Measurements from ENCODE around the gene UTP14C. TPM values are rescaled to one million over a fixed set of nuclear protein-coding genes. Genes with fewer than 3 reads are reported as not detected.
"Not testable (repeated sequence)": the region's sequence is repeated elsewhere in the genome, so short reads cannot be mapped to it uniquely, and the experiment has no call there.

The UTP14C gene
- total RNA-seq, 1 donor from 2014 or later: 10.7 TPM

- DNase-seq; ATAC-seq; intact Hi-C loops (cut with micrococcal nuclease): not testable (repeated sequence)
Measured at GRCh38 chr13:52030401-52030800, 5.9 kb downstream of the UTP14C start.

- ATAC-seq: no peak
- intact Hi-C loops (cut with micrococcal nuclease): no loop called here
Measured at GRCh38 chr13:52033039-52033438, 8.5 kb downstream of the UTP14C start.

GRCh38 chr13:52034616-52035226 lies 10.2 kb downstream of the UTP14C start:
- intact Hi-C loops (cut with micrococcal nuclease): no loop called here
- no peak for DNase-seq
- ATAC-seq: no peak

More at GRCh38 chr13:52033039-52033438, 8.5 kb downstream of the UTP14C start:
- no peak for DNase-seq

GRCh38 chr13:52036037-52036436 lies 11.5 kb downstream of the UTP14C start:
- DNase-seq (no peak), ATAC-seq (no peak)
- intact Hi-C loops (cut with micrococcal nuclease): no loop called here

GRCh38 chr13:52043675-52044074 lies 19.2 kb downstream of the UTP14C start:
- ATAC-seq: no peak

GRCh38 chr13:52047463-52047862 lies 23.0 kb downstream of the UTP14C start:
- intact Hi-C loops (cut with micrococcal nuclease): no loop called here
- no peak for ATAC-seq

More at GRCh38 chr13:52043675-52044074, 19.2 kb downstream of the UTP14C start:
- intact Hi-C loops (cut with micrococcal nuclease): no loop called here
- DNase-seq: no peak

GRCh38 chr13:52048516-52048915 lies 24.0 kb downstream of the UTP14C start:
- DNase-seq (no peak), ATAC-seq (no peak)
- intact Hi-C loops (cut with micrococcal nuclease): no loop called here

More at GRCh38 chr13:52047463-52047862, 23.0 kb downstream of the UTP14C start:
- no peak for DNase-seq

GRCh38 chr13:52051400-52051799 lies 26.9 kb downstream of the UTP14C start:
- intact Hi-C loops (cut with micrococcal nuclease): no loop called here

GRCh38 chr13:52053460-52053859 lies 29.0 kb downstream of the UTP14C start:
- intact Hi-C loops (cut with micrococcal nuclease): no loop called here
- ATAC-seq (no peak), DNase-seq (no peak)

More at GRCh38 chr13:52051400-52051799, 26.9 kb downstream of the UTP14C start:
- ATAC-seq: no peak
- DNase-seq: no peak

- intact Hi-C loops (cut with micrococcal nuclease); DNase-seq: not testable (repeated sequence)
- ATAC-seq: peak; percentile 24
Measured at GRCh38 chr13:52061064-52061463, 36.6 kb downstream of the UTP14C start.

- ATAC-seq (peak; percentile 79), DNase-seq (no peak)
- intact Hi-C loops (cut with micrococcal nuclease): no loop called here
Measured at GRCh38 chr13:52061587-52061986, 37.1 kb downstream of the UTP14C start.

GRCh38 chr13:52067237-52067636 lies 42.7 kb downstream of the UTP14C start:
- no peak for DNase-seq
- ATAC-seq: no peak
- intact Hi-C loops (cut with micrococcal nuclease): no loop called here

- DNase-seq (no peak), ATAC-seq (peak; percentile 57)
- intact Hi-C loops (cut with micrococcal nuclease): no loop called here
Measured at GRCh38 chr13:52070929-52071523, 46.5 kb downstream of the UTP14C start.

Other genes starting within 250 kb of the UTP14C start
- gene DHRS12, start 220.5 kb upstream of the UTP14C start, total RNA-seq: 11.6 TPM
- gene TMEM272, start 179.5 kb upstream of the UTP14C start, total RNA-seq: 0.55 TPM
- gene CCDC70, start 162.7 kb upstream of the UTP14C start, total RNA-seq: not detected
- 4.9 TPM for gene ATP7B, start 13.2 kb upstream of the UTP14C start, total RNA-seq
- 18.4 TPM for gene ALG11, start 12.3 kb upstream of the UTP14C start, total RNA-seq
- 0.25 TPM for gene NEK5, start 104.4 kb downstream of the UTP14C start, total RNA-seq
- 5.1 TPM for gene NEK3, start 134.9 kb downstream of the UTP14C start, total RNA-seq

All from left ventricle myocardium superior (tissue), 1 donor.